HepG2 (cell line): Measurements from ENCODE around the gene PRR30. TPM values are rescaled to one million over a fixed set of nuclear protein-coding genes. Genes with fewer than 3 reads are reported as not detected.

ENCODE experiments used
- ATF1 ChIP-seq: IDR thresholded peaks from 2 replicates; pipeline ENCODE4 v1.6.1; 2016; ENCODE audit warnings: mild to moderate bottlenecking, control low read depth
- DNMT3B ChIP-seq: conservative IDR thresholded peaks from 2 replicates; pipeline ENCODE4 v1.6.1; 2016; ENCODE audit warnings: missing biosample characterization, control low read depth
- FOXK2 ChIP-seq: fragments of 450-650 bp; IDR thresholded peaks from 2 replicates; pipeline ENCODE4 v1.6.1; 2016
- FOXP4 ChIP-seq: sonication (generic); formaldehyde crosslinking; IDR thresholded peaks from 2 replicates; pipeline ENCODE4 v1.4.0; 2020; ENCODE audit warnings: missing genetic modification reagents
- GLI4 ChIP-seq: sonication (generic); formaldehyde crosslinking; IDR thresholded peaks from 2 replicates; pipeline ENCODE4 v1.5.1; 2020; ENCODE audit warnings: missing genetic modification reagents, mild to moderate bottlenecking, moderate library complexity, borderline replicate concordance
- HNRNPK ChIP-seq: fragments of 200-400 bp; formaldehyde crosslinking; IDR thresholded peaks from 2 replicates; pipeline ENCODE4 v1.6.1; 2018; ENCODE audit warnings: low read length, low read depth, moderate library complexity, mild to moderate bottlenecking; ENCODE audit not compliant: poor library complexity, severe bottlenecking
- KLF13 ChIP-seq: sonication (generic); formaldehyde crosslinking; IDR thresholded peaks from 2 replicates; pipeline ENCODE4 v1.4.0; 2020; ENCODE audit warnings: mild to moderate bottlenecking, missing genetic modification reagents
- KMT2B ChIP-seq: IDR thresholded peaks from 2 replicates; pipeline ENCODE4 v1.6.1; 2016; ENCODE audit warnings: missing genetic modification reagents, missing compliant biosample characterization
- NBN ChIP-seq: fragments of 450-650 bp; conservative IDR thresholded peaks from 2 replicates; pipeline ENCODE4 v1.6.1; 2017
- PRDM4 ChIP-seq: sonication (generic); formaldehyde crosslinking; IDR thresholded peaks from 2 replicates; pipeline ENCODE4 v1.9.0; 2021; ENCODE audit warnings: missing genetic modification reagents, borderline replicate concordance
- SYNCRIP ChIP-seq: fragments of 200-400 bp; formaldehyde crosslinking; IDR thresholded peaks from 2 replicates; pipeline ENCODE4 v1.6.1; 2018; ENCODE audit warnings: mild to moderate bottlenecking, low read depth, low read length; ENCODE audit not compliant: insufficient read depth
- ZBTB21 ChIP-seq: sonication (generic); formaldehyde crosslinking; IDR thresholded peaks from 2 replicates; pipeline ENCODE4 v1.4.0; 2020; ENCODE audit warnings: missing genetic modification reagents
- ZEB1 ChIP-seq: IDR thresholded peaks from 2 replicates; pipeline ENCODE4 v1.6.1; 2012; ENCODE audit warnings: mild to moderate bottlenecking, low read depth, inconsistent platforms; ENCODE audit not compliant: insufficient replicate concordance
- ZKSCAN1 ChIP-seq: fragments of 150-350 bp; IDR thresholded peaks from 2 replicates; pipeline ENCODE4 v1.6.1; 2014; ENCODE audit warnings: low read length
- ZNF674 ChIP-seq: sonication (generic); formaldehyde crosslinking; IDR thresholded peaks from 2 replicates; pipeline ENCODE4 v1.5.0; 2020; ENCODE audit warnings: low read depth, mild to moderate bottlenecking, missing genetic modification reagents
- ZNF7 ChIP-seq: IDR thresholded peaks from 2 replicates; pipeline ENCODE4 v1.6.1; 2016; ENCODE audit warnings: missing biosample characterization, missing genetic modification reagents
- ZNF737 ChIP-seq: sonication (generic); formaldehyde crosslinking; IDR thresholded peaks from 2 replicates; pipeline ENCODE4 v1.5.0; 2020; ENCODE audit warnings: missing genetic modification reagents, mild to moderate bottlenecking, borderline replicate concordance
- polyA plus RNA-seq, 8 experiments: library from polyadenylated mRNA; depleted of rRNA in 3 of 8; stranded (reverse) in 7 of 8; unstranded in 1 of 8; fragments of >200 nt; fragmentation: Illumina TruSeq in 4 of 8; extraction: Trizol in 4 of 8; gene quantifications; 2 replicates each; pipeline versions ENCODE4 v1.2.1 to v1.2.3, GENCODE V29; 2011 to 2016; ENCODE audit warnings: low read depth in 4 of 8, missing spikeins in 1 of 8, mixed read lengths in 1 of 8; ENCODE audit not compliant: insufficient read depth in 1 of 8
- total RNA-seq, 5 experiments: library from RNA; depleted of rRNA; stranded (reverse); fragments of >200 nt; fragmentation: Illumina TruSeq; extraction: Trizol; gene quantifications; 2 replicates each; pipeline ENCODE4 v1.2.3, GENCODE V29; 2016; ENCODE audit warnings: low read depth in 1 of 5
- TF ChIP-seq, protein P1 (sequence below): sonication (generic); formaldehyde crosslinking; IDR thresholded peaks from 2 replicates; pipeline ENCODE4 v1.5.0; 2020; ENCODE audit warnings: mild to moderate bottlenecking, missing genetic modification reagents
- TF ChIP-seq, protein P2 (sequence below): sonication (generic); formaldehyde crosslinking; IDR thresholded peaks from 2 replicates; pipeline ENCODE4; 2020; ENCODE audit warnings: missing genetic modification reagents, mild to moderate bottlenecking, borderline replicate concordance

Gene PRR30
- total and polyA plus RNA-seq, 2 of the 13 experiments (the other 11 are each of a cell fraction or from before 2014, with no cell fraction given): not detected

- no peak for TF ChIP-seq ATF1 (CRISPR knock-in tag)
- TF ChIP-seq, protein P1, sequence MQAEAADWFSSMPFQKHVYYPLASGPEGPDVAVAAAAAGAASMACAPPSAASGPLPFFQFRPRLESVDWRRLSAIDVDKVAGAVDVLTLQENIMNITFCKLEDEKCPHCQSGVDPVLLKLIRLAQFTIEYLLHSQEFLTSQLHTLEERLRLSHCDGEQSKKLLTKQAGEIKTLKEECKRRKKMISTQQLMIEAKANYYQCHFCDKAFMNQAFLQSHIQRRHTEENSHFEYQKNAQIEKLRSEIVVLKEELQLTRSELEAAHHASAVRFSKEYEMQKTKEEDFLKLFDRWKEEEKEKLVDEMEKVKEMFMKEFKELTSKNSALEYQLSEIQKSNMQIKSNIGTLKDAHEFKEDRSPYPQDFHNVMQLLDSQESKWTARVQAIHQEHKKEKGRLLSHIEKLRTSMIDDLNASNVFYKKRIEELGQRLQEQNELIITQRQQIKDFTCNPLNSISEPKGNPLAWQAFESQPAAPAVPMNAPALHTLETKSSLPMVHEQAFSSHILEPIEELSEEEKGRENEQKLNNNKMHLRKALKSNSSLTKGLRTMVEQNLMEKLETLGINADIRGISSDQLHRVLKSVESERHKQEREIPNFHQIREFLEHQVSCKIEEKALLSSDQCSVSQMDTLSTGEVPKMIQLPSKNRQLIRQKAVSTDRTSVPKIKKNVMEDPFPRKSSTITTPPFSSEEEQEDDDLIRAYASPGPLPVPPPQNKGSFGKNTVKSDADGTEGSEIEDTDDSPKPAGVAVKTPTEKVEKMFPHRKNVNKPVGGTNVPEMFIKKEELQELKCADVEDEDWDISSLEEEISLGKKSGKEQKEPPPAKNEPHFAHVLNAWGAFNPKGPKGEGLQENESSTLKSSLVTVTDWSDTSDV (CRISPR knock-in tag): no peak
- TF ChIP-seq ZKSCAN1: 0 out of 2 replicates have a peak, but pooled peaks have one; percentile 10
- TF ChIP-seq FOXP4 (CRISPR knock-in tag): peak; percentile 98
- 0 out of 2 replicates have a peak, but pooled peaks have one; percentile 33 for TF ChIP-seq ZBTB21 (CRISPR knock-in tag)
- TF ChIP-seq ZEB1: peak; percentile 88
- no peak for TF ChIP-seq NBN
- 0 out of 2 replicates have a peak, but pooled peaks have one; percentile 30 for TF ChIP-seq PRDM4
- TF ChIP-seq ZNF674: no peak
- no peak for TF ChIP-seq SYNCRIP
- peak; percentile 85; the same call in 1 of the 2 replicates for TF ChIP-seq GLI4 (CRISPR knock-in tag)
- peak; percentile 90; the same call in 1 of the 2 replicates for TF ChIP-seq ZNF737 (CRISPR knock-in tag)
- peak; percentile 81; the same call in 1 of the 2 replicates for TF ChIP-seq FOXK2
- TF ChIP-seq HNRNPK: no peak
- TF ChIP-seq, protein P2, sequence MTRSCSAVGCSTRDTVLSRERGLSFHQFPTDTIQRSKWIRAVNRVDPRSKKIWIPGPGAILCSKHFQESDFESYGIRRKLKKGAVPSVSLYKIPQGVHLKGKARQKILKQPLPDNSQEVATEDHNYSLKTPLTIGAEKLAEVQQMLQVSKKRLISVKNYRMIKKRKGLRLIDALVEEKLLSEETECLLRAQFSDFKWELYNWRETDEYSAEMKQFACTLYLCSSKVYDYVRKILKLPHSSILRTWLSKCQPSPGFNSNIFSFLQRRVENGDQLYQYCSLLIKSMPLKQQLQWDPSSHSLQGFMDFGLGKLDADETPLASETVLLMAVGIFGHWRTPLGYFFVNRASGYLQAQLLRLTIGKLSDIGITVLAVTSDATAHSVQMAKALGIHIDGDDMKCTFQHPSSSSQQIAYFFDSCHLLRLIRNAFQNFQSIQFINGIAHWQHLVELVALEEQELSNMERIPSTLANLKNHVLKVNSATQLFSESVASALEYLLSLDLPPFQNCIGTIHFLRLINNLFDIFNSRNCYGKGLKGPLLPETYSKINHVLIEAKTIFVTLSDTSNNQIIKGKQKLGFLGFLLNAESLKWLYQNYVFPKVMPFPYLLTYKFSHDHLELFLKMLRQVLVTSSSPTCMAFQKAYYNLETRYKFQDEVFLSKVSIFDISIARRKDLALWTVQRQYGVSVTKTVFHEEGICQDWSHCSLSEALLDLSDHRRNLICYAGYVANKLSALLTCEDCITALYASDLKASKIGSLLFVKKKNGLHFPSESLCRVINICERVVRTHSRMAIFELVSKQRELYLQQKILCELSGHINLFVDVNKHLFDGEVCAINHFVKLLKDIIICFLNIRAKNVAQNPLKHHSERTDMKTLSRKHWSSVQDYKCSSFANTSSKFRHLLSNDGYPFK (CRISPR knock-in tag): peak; percentile 66
- TF ChIP-seq DNMT3B (CRISPR knock-in tag): 0 out of 2 replicates have a peak, but pooled peaks have one; percentile 24
- no peak for TF ChIP-seq KLF13 (CRISPR knock-in tag)
- 0 out of 2 replicates have a peak, but pooled peaks have one; percentile 8 for TF ChIP-seq ZNF7
- TF ChIP-seq KMT2B (CRISPR knock-in tag): peak; percentile 68
These were observed 43.2 kb downstream of the PRR30 start (continued) for GRCh38 chr2:27095745-27096651.
